ENCODE data around the gene SPRYD3. TPM values are rescaled to one million over a fixed set of nuclear protein-coding genes. Genes with fewer than 3 reads are reported as not detected.

Gene SPRYD3
- total and polyA plus RNA-seq, 2 of the 4 experiments (the other 2 are of a cell fraction) = 25.6 to 27.8 TPM

- peaks cover 0 to 38% of the 10 kb centered on the region in 2 experiments; a peak in 3 of 4 replicates for H3K79me1 ChIP-seq (ENCODE audit: low read depth in 1 of 2, low read length in 2 of 2)
- TF ChIP-seq CEBPB (IDR thresholded peaks at IDR 0.05; ENCODE audit: low read depth, low read length) = peak; percentile 87
- no peak for TF ChIP-seq RFX5 (IDR thresholded peaks at IDR 0.05; ENCODE audit: low read depth, low read length)
- no peak for TF ChIP-seq ELK1 (IDR thresholded peaks at IDR 0.05; ENCODE audit: borderline replicate concordance, low read depth, low read length)
- TF ChIP-seq CTCF (conservative IDR thresholded peaks at IDR 0.05; ENCODE audit: low read depth, low read length) = no peak
- TF ChIP-seq MXI1 (IDR thresholded peaks at IDR 0.05; ENCODE audit: borderline replicate concordance, low read depth, low read length) = no peak
- no peak for TF ChIP-seq BHLHE40 (IDR thresholded peaks at IDR 0.05; ENCODE audit: low read depth, low read length)
- no peak for TF ChIP-seq USF2 (IDR thresholded peaks at IDR 0.05; ENCODE audit: low read depth, low read length)
- TF ChIP-seq CHD1 (IDR thresholded peaks at IDR 0.05; ENCODE audit: low read depth, low read length) = no peak
- TF ChIP-seq MAZ (IDR thresholded peaks at IDR 0.05; ENCODE audit: borderline replicate concordance, low read depth, low read length) = peak; percentile 18; the same call in 1 of the 2 replicates
- H4K20me1 ChIP-seq (ENCODE audit: insufficient read depth, low read length) = no peaks in the 10 kb centered on the region
- peaks cover 28% of the 10 kb centered on the region for H3K9me1 ChIP-seq (ENCODE audit: insufficient read depth, low read length)
- H3K9me3 ChIP-seq (ENCODE audit: control insufficient read depth, insufficient read depth, low read length) = no peaks in the 10 kb centered on the region
- CTCF ChIA-PET = no interaction called here
- no TSS peak for BruUV-seq (replicated peaks)
- peaks cover 2% of the 10 kb centered on the region; the same call in 1 of the 2 replicates for H3K36me3 ChIP-seq (ENCODE audit: control insufficient read depth, insufficient read depth, low read length)
- H3K4me3 ChIP-seq (ENCODE audit: insufficient read depth, low read depth, low read length) = no peak overlapping the region
- peak overlapping the region; percentile 64; the same call in 1 of the 2 replicates for H2BK20ac ChIP-seq (ENCODE audit: low read depth, low read length)
- peak; percentile 65 for DNase-seq
- intact Hi-C loops (cut with micrococcal nuclease) = no loop called here
- H3K56ac ChIP-seq (ENCODE audit: extremely low read depth, insufficient read depth, low read length) = no peak overlapping the region
- no CpG with 5 or more reads among the region's 11 CpGs for WGBS, 2 experiments (ENCODE audit: extremely low coverage in 2 of 2, insufficient read length in 1 of 2)
- H2AFZ ChIP-seq (replicated peaks; ENCODE audit: low read length, poor library complexity) = peak overlapping the region; percentile 81
- POLR2A ChIA-PET (ENCODE audit: unreplicated experiment) = interaction anchor here (0.6 kb wide), 1 partner anchor 23 kb away, joined by 3 read pairs; no protein-coding TSS in a partner anchor
- peak overlapping the region; percentile 81 for H3K9ac ChIP-seq (ENCODE audit: low read depth, low read length)
- peak overlapping the region; percentile 74 for H2AK9ac ChIP-seq (replicated peaks; ENCODE audit: low read depth, low read length, poor library complexity)
- peak overlapping the region; percentile 84 to 89; a peak in 3 of 4 replicates for H4K8ac ChIP-seq (ENCODE audit: low read depth in 2 of 2, low read length in 2 of 2)
- peak; percentile 28 for ATAC-seq (ENCODE audit: low read depth)
- peak overlapping the region; percentile 91 for H2AK5ac ChIP-seq (ENCODE audit: low read depth, low read length)
- peak overlapping the region; percentile 56 for H4K5ac ChIP-seq (ENCODE audit: low read depth, low read length)
- H3K18ac ChIP-seq (ENCODE audit: low read depth, low read length) = peak overlapping the region; percentile 3; the same call in 1 of the 2 replicates
- peak overlapping the region; percentile 100 for H3K4ac ChIP-seq (ENCODE audit: low read depth, low read length)
- H2BK15ac ChIP-seq (ENCODE audit: low read depth, low read length) = peak overlapping the region; percentile 67; the same call in 1 of the 3 replicates
- peak overlapping the region; percentile 6 for H2BK5ac ChIP-seq (ENCODE audit: low read depth, low read length, poor library complexity, severe bottlenecking)
- peak overlapping the region; percentile 99 for H3K14ac ChIP-seq (replicated peaks; ENCODE audit: low read depth, low read length)
- H3K23ac ChIP-seq (ENCODE audit: low read depth, low read length) = peak overlapping the region; percentile 93
- H2BK120ac ChIP-seq (ENCODE audit: low read depth, low read length) = peak overlapping the region; percentile 57; the same call in 1 of the 2 replicates
- H3K27me3 ChIP-seq (ENCODE audit: control insufficient read depth, insufficient read depth, low read length) = no peaks in the 10 kb centered on the region
- H3K4me1 ChIP-seq (ENCODE audit: control insufficient read depth, insufficient read depth, low read length) = peaks cover 32% of the 10 kb centered on the region
- peak overlapping the region; percentile 98; the same call in 1 of the 2 replicates for H3K4me2 ChIP-seq (ENCODE audit: low read depth, low read length)
- H3K27ac ChIP-seq (ENCODE audit: insufficient read depth, low read length) = peak overlapping the region; percentile 94
- H4K91ac ChIP-seq (ENCODE audit: insufficient read depth, low read depth, low read length) = peak overlapping the region; percentile 78
- in situ Hi-C loops (cut with MboI; ENCODE audit: low sequenced_read_pairs) = no loop called here
- dilution Hi-C loops (cut with HindIII; ENCODE audit: low sequenced_read_pairs, unreplicated experiment) = no loop called here
Measured at GRCh38 chr12:53096089-53096741, 17.0 kb upstream of the SPRYD3 start.

Data from IMR-90 (cell line).